IPS DF 19.7 (cell line): ENCODE measurements around the gene LYRM9.
"Not testable (repeated sequence)": the region's sequence is repeated elsewhere in the genome, so short reads cannot be mapped to it uniquely, and the experiment has no call there.

Experiments
- DNase-seq: peaks from one replicate; pipeline ENCODE4 v3.0.0-alpha.2; 2013; ENCODE audit warnings: low read depth, low spot score

Gene LYRM9

GRCh38 chr17:27873746-27874145, 19.4 kb downstream of the LYRM9 start:
- no peak for DNase-seq

- DNase-seq = no peak
Observed at GRCh38 chr17:27873211-27873610, 20.0 kb downstream of the LYRM9 start.

- DNase-seq = no peak
Observed at GRCh38 chr17:27872776-27873175, 20.4 kb downstream of the LYRM9 start.

- no peak for DNase-seq
Observed at GRCh38 chr17:27871407-27871806, 21.8 kb downstream of the LYRM9 start.

GRCh38 chr17:27870345-27870744, 22.8 kb downstream of the LYRM9 start:
- no peak for DNase-seq

GRCh38 chr17:27868565-27868964, 24.6 kb downstream of the LYRM9 start:
- DNase-seq = no peak

GRCh38 chr17:27862840-27863239, 30.3 kb downstream of the LYRM9 start:
- DNase-seq = no peak

GRCh38 chr17:27862004-27862403, 31.2 kb downstream of the LYRM9 start:
- no peak for DNase-seq

- DNase-seq = no peak
Observed at GRCh38 chr17:27860971-27861664, 32.0 kb downstream of the LYRM9 start.

- no peak for DNase-seq
Observed at GRCh38 chr17:27858621-27859305, 34.4 kb downstream of the LYRM9 start.

- no peak for DNase-seq
Observed at GRCh38 chr17:27856676-27857432, 36.3 kb downstream of the LYRM9 start.

- DNase-seq = no peak
Observed at GRCh38 chr17:27855454-27855853, 37.7 kb downstream of the LYRM9 start.

GRCh38 chr17:27854163-27854562, 39.0 kb downstream of the LYRM9 start:
- no peak for DNase-seq

- no peak for DNase-seq
Observed at GRCh38 chr17:27853091-27853490, 40.1 kb downstream of the LYRM9 start.

GRCh38 chr17:27849474-27850185, 43.5 kb downstream of the LYRM9 start:
- DNase-seq = no peak

GRCh38 chr17:27848931-27849330, 44.2 kb downstream of the LYRM9 start:
- no peak for DNase-seq

GRCh38 chr17:27846808-27847307, 46.3 kb downstream of the LYRM9 start:
- DNase-seq = not testable (repeated sequence)

- no peak for DNase-seq
Observed at GRCh38 chr17:27846042-27846655, 47.0 kb downstream of the LYRM9 start.

GRCh38 chr17:27845264-27846041, 47.7 kb downstream of the LYRM9 start:
- no peak for DNase-seq

- no peak for DNase-seq
Observed at GRCh38 chr17:27840688-27841087, 52.5 kb downstream of the LYRM9 start.

GRCh38 chr17:27840406-27840678, 52.8 kb downstream of the LYRM9 start:
- not testable (repeated sequence) for DNase-seq
